Measurements from ENCODE around the gene IGSF3. TPM values are rescaled to one million over a fixed set of nuclear protein-coding genes. Genes with fewer than 3 reads are reported as not detected.

Gene IGSF3
- total and polyA plus RNA-seq, 3 donors from 2014 or later: 12.6 to 27.2 (median 15.4) TPM

- no peaks in the 10 kb centered on the region for H3K9me3 ChIP-seq
- intact Hi-C loops (cut with DNase I; ENCODE audit: low total_unique reads): no loop called here
- 74 to 76% methylated on average over 2 of the region's 2 CpGs for WGBS, 2 donors
- no peak overlapping the region for H3K27ac ChIP-seq
- TF ChIP-seq CTCF (IDR thresholded peaks at IDR 0.05) (no peak), POLR2A (IDR thresholded peaks at IDR 0.05) (no peak)
- H3K4me1 ChIP-seq: peaks cover 8% of the 10 kb centered on the region
- no peak for DNase-seq
- no peak overlapping the region for H3K4me3 ChIP-seq
- no peaks in the 10 kb centered on the region for H3K36me3 ChIP-seq (ENCODE audit: low read depth, missing control alignments)
- no peaks in the 10 kb centered on the region for H3K27me3 ChIP-seq
These were observed 17.0 kb upstream of the IGSF3 start for GRCh38 chr1:116684575-116684974.

GRCh38 chr1:116682641-116683221, 15.2 kb upstream of the IGSF3 start:
- H3K27ac ChIP-seq: peak overlapping the region; percentile 53 to 59
- H3K9me3 ChIP-seq: no peaks in the 10 kb centered on the region
- H3K4me3 ChIP-seq: no peak overlapping the region
- H3K4me1 ChIP-seq: peaks cover 8% of the 10 kb centered on the region
- H3K36me3 ChIP-seq (ENCODE audit: low read depth, missing control alignments): no peaks in the 10 kb centered on the region
- H3K27me3 ChIP-seq: no peaks in the 10 kb centered on the region
- intact Hi-C loops (cut with DNase I; ENCODE audit: low total_unique reads): no loop called here
- 32 to 37% methylated on average over 4 of the region's 4 CpGs for WGBS, 2 donors
- DNase-seq: peak; percentile 53
- no peak for TF ChIP-seq POLR2A (IDR thresholded peaks at IDR 0.05)
- no peak for TF ChIP-seq CTCF (IDR thresholded peaks at IDR 0.05)

- H3K36me3 ChIP-seq (ENCODE audit: low read depth, missing control alignments): no peaks in the 10 kb centered on the region
- no peak for DNase-seq
- intact Hi-C loops (cut with DNase I; ENCODE audit: low total_unique reads): no loop called here
- H3K27me3 ChIP-seq: no peaks in the 10 kb centered on the region
- H3K27ac ChIP-seq: no peak overlapping the region
- H3K4me1 ChIP-seq: peaks cover 8% of the 10 kb centered on the region
- TF ChIP-seq POLR2A (IDR thresholded peaks at IDR 0.05) (no peak), CTCF (IDR thresholded peaks at IDR 0.05) (no peak)
- 67 to 83% methylated on average over 1 of the region's 1 CpG for WGBS, 2 donors
- H3K4me3 ChIP-seq: no peak overlapping the region
- no peaks in the 10 kb centered on the region for H3K9me3 ChIP-seq
These were observed 13.9 kb upstream of the IGSF3 start for GRCh38 chr1:116681343-116681899.

DNA sequence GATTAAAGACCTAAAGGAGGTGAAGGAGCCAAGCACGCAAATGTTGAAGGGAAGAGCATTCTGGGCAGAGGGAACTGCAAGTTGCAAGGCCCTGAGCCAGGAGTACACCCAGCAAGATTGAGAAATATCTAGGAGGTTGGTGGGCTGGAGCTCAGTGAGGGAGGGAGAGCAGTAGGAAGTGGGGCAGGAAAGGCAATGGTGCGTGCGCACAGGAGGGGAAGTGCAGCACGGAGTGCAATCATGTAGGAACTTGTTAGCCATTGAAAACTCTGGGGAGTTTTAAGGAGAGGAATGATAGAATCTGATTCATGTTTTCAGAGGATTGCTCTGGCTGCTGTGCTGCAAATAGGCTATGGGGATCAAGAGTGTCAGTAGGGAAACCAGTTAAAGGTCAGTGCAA, 13.2 kb upstream of the IGSF3 start:
- H3K36me3 ChIP-seq (ENCODE audit: low read depth, missing control alignments): no peaks in the 10 kb centered on the region
- no peak overlapping the region for H3K4me3 ChIP-seq
- 86 to 89% methylated on average over 4 of the region's 4 CpGs for whole genome bisulfite sequencing, 2 donors
- H3K27ac ChIP-seq: no peak overlapping the region
- no peak for TF ChIP-seq CTCF (IDR thresholded peaks at IDR 0.05)
- no peak for TF ChIP-seq POLR2A (IDR thresholded peaks at IDR 0.05)
- H3K9me3 ChIP-seq: no peaks in the 10 kb centered on the region
- peaks cover 8% of the 10 kb centered on the region for H3K4me1 ChIP-seq
- no peak for DNase-seq
- no peaks in the 10 kb centered on the region for H3K27me3 ChIP-seq
- intact Hi-C loops (cut with DNase I; ENCODE audit: low total_unique reads): no loop called here

Measured in testis (tissue), 3 donors.